ENCODE results near the gene EFNA5.

DNA sequence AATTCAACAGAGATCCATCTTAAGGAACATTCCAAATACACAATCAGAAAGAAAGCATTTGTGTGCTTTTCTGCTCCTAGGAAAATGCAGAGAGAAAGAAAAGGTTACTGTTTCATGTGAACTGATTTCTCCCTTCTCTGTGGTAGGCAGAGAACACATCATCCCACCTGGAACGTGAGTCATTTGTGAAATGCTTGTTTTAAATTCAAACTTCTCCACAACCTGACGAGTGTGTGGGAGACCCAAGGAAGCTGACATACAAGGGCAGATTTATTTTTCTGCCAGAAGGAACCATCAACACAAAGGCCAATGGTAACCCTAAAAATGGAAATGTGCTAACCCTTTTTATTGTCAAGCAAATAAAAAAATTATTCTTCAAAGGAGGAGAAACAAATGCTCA lies 156.4 kb downstream of the EFNA5 start:
- TF ChIP-seq, protein P1, sequence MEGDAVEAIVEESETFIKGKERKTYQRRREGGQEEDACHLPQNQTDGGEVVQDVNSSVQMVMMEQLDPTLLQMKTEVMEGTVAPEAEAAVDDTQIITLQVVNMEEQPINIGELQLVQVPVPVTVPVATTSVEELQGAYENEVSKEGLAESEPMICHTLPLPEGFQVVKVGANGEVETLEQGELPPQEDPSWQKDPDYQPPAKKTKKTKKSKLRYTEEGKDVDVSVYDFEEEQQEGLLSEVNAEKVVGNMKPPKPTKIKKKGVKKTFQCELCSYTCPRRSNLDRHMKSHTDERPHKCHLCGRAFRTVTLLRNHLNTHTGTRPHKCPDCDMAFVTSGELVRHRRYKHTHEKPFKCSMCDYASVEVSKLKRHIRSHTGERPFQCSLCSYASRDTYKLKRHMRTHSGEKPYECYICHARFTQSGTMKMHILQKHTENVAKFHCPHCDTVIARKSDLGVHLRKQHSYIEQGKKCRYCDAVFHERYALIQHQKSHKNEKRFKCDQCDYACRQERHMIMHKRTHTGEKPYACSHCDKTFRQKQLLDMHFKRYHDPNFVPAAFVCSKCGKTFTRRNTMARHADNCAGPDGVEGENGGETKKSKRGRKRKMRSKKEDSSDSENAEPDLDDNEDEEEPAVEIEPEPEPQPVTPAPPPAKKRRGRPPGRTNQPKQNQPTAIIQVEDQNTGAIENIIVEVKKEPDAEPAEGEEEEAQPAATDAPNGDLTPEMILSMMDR (IDR thresholded peaks at IDR 0.05 in 2 of 3, conservative IDR thresholded peaks at IDR 0.05 in 1 of 3; ENCODE audit: borderline replicate concordance in 1 of 3, insufficient read depth in 1 of 3, low read depth in 2 of 3, low read length in 2 of 3), result no peak
- TF ChIP-seq POLR2A (IDR thresholded peaks at IDR 0.05; ENCODE audit: borderline replicate concordance, extremely low read depth, insufficient read depth, insufficient read length) (no peak), SP1 (IDR thresholded peaks at IDR 0.05; ENCODE audit: low read depth) (no peak), ZFX (IDR thresholded peaks at IDR 0.05) (no peak)
